ENCODE results near the gene SOCS3.

The SOCS3 gene, protein sequence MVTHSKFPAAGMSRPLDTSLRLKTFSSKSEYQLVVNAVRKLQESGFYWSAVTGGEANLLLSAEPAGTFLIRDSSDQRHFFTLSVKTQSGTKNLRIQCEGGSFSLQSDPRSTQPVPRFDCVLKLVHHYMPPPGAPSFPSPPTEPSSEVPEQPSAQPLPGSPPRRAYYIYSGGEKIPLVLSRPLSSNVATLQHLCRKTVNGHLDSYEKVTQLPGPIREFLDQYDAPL

DNA sequence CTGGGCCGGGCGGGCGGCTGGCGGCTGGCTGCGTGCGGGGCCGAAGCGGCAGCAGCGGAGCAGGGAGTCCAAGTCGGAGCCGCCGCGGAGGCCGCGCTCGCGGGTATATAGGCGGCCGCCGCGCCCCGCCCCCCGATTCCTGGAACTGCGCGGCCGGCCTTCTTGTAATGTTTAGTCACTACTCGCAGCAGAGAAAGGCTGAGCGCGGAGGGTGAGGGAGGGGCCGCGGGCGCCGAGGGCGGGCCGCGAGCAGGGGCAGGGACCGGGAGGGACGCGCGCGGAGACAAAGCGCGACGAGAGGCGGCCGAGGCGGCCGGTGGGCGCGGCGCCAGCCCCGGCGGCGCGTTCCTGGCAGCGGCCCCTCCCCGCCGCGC, at the start of gene SOCS3:
TSS of gene SOCS3 (minus strand) at position 81 of the 374 bp plus-strand sequence. CDS start 982 bp downstream, outside the sequence.
- DNase-seq: peak; percentile 87

DNA sequence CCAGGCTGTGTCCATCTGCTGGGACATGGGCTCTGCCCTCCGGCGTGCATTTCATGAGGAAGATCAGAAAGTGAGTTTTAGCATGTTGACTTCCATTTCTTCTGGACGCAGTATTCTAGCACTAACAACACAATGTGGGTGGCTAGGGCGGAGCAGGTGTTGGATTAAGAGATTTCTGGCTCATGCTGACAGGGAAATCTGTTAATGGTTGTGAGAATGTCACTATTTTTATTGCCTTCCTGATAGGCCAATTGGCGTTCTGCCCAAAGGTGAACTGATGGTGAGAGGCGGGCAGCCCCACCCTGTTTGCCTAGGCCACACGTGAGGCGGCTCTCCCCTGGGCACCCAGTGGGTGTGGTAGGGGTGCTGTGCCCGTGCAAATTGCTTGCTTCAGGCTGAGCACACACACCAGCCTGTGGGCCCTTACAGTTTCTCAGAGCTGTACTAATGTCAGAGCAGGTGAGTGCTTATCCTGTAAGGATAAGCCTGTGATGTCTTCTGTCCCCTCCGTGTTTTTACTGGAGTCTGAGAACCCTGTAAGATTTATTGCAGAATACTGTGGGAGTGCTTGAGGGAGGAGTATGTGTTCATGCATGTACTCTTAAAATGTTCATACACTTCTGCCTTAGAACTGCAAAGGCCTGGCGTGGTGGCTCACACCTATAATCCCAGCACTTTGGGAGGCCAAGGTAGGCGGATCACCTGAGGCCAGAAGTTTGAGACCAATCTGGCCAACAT, 49.5 kb upstream of the SOCS3 start:
- no peak for DNase-seq

DNA sequence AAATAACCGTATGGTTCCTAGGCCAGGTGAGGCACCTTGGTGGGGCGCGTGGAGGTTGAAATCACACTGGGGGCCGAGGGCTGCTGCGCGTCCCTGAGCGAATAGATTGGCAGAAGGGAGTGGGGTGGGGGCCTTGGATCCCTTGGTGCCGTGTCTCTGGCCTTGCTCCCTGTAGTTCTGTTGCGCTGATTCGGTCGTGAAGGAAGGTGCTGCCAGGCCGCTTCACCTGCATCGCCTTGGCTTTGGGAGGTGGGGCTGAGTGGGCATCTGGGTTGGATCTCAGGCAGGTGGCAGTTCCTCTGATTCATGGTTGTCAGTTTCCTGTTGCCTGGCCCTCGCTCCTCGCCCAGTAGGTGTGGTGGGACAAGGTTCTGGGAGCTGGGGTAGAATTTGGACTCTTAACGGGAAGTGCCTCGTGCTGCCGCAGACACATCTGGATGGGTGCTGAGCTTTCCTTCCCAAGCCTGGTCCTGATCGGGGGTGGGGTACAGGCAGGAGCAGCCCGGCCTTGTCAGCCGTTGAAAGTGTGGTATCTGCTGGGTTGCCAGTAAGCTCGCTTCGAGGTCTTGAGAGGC, 48.7 kb upstream of the SOCS3 start:
- no peak for DNase-seq

DNA sequence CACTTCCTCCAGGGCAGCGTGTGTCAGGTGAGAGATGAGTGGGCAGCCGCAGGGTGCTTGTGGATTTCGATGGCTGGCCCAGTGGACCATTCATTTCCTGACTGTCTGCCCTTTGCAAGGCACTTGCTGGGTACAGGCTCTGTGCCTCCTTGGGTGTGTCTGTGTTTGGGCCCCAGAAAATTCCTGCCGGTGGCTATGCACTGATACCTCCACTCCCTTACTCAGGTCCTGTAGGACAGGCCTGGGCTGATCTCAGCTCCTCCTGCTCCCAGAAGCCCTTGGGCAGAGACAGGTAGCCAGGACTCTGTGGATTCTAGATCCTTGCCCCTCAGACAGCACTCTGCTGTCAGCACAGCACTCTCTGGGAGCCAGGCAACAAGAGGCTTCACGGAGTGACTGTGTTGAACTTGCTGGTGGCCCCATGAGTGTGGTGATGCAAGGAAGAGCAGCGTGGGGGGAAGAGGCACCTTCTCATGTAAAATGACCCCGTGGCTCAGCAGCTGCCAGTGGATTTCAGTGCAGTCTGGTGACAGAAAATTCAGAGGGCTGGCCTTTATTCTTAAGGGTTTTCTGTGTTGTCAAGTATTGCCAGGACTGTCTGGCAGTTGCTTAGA, 47.6 kb upstream of the SOCS3 start:
- no peak for DNase-seq

DNA sequence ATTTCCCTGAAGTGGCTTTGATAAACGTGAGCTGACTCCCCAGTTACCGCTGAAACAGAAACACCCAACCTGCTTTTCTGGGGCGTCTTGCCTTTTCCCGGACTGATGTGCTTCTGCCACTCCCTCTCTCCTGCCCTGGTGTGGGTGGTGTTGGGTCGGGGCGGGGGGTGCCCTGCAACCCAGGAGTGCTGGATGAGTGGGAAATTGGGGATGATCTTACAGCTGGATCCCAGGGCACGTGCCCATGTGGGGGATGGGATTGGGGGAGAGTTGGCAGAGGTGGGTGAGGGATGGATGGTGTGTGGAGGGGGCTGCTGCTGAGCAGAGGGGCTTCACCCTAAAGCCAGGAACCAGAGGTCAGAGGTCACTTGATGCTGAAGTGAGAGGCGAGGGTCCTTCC, 47.0 kb upstream of the SOCS3 start:
- no peak for DNase-seq

DNA sequence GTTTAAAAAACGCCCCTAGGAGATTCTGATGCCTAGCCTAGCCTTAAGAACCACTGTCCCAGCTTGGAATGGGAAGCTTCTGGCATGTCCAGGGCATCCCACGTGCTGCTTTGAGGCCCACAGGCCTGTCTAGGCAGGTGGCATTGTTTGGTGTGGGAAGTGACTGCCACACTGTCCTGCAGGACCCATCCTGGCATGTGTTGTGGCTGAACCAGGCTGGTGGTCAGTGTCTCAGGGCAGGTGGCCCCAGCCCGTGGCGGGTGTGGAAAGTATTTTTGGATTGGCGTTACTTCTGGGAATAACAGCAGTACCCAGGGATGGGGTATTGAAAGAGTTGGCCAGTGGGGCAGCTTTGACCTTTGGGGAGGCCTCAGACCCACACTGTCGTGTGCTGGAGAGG, 46.5 kb upstream of the SOCS3 start:
- DNase-seq: no peak

DNA sequence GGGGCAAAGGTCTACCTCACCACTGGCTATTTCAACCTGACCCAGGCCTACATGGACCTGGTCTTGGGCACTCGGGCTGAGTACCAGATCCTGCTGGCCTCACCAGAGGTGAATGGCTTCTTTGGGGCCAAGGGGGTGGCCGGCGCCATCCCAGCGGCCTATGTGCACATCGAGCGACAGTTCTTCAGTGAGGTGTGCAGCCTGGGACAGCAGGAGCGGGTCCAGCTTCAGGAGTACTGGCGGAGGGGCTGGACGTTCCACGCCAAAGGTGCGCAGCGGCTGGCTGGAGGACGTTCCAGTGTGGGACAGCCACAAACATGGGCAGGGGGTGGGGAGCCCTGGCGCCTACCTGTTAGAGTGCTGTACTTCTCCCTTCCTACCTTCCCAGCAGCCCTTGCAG, 43.9 kb upstream of the SOCS3 start:
- no peak for DNase-seq

DNA sequence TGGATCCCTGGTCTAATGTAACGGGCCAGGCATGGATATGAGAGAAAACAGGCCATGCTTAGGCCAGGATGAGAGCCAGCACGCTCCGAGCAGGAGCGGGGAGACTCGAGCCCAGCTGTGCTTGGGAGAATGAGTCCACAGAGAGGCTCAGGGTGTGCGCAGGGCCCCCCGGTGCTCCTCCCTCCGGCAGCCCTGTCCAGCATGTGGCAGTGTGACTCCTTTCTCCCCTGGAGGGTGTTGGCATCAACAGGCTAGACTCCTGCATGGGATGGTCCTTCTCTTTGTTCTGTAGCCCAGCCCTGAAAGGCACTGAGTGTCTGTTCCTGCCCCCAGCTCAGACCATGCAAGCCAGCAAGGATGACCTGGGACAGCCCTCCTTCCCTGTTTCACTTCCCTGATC, 42.0 kb upstream of the SOCS3 start:
- no peak for DNase-seq

DNA sequence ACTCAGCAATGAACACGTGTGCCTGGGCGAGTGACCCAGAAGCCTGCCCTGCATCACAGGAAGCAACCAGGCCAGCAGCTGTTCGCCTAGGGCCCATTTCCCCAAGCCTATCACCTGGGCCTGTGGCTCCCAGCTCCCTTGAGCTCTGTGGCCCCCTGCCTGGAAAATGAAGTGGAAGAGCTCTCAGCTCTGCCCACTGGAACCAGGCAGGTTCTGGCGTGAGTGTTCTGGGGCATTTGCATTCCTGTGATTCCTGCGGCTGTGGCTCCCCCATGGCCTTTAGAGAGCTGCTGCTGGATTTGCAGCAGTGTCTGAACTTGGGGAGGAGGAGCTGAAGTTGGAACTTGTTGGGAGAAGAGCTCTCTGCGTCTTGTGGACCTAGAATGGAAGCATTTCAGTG, 41.4 kb upstream of the SOCS3 start:
- no peak for DNase-seq

DNA sequence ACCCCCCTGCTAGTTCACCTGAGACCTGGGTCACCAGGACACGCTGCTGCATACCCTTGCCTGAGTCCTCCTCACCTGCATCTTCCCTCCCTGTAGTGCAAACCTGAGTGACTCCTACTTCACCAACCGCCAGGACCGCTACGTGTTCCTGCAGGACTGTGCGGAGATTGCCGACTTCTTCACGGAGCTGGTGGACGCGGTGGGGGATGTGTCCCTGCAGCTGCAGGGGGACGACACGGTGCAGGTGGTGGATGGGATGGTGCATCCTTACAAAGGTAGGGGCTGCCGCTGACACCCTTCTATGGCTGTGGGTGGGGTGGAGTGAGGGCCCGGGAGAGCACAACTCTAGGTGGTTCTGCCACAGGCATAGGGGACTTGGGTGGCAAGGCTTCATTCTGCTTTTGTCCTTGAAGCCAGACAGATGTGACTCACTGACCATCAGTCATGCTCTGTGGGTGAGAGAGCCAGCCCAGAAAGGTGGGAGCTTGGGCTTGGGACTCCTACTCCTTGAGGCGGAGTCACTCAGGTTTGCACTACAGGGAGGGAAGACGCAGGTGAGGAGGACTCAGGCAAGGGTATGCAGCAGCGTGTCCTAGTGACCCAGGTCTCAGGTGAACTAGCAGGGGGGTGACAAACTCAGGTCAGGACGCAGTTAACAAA, 40.8 kb upstream of the SOCS3 start:
- DNase-seq: no peak

DNA sequence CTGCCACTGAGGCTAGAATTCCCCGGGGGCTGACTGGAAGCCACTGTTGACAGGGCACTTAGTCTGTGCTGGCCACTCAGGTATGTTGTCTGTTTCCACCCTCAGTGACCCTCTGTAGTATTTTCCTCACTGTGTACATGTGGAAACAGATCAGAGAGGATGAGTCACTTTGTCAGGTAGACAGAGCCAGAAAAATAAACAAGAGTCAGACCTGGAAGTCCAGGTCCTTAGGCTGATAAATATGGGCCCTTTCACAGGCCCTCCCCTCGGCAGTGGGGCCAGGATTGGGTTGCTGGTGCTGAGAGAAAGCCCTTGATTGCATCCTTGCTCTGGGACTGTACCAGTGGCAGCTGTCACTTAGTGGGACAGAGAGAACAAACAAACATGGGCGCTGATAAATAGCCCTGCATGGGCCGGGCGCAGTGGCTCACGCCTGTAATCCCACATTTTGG, 39.8 kb upstream of the SOCS3 start:
- DNase-seq: no peak

DNA sequence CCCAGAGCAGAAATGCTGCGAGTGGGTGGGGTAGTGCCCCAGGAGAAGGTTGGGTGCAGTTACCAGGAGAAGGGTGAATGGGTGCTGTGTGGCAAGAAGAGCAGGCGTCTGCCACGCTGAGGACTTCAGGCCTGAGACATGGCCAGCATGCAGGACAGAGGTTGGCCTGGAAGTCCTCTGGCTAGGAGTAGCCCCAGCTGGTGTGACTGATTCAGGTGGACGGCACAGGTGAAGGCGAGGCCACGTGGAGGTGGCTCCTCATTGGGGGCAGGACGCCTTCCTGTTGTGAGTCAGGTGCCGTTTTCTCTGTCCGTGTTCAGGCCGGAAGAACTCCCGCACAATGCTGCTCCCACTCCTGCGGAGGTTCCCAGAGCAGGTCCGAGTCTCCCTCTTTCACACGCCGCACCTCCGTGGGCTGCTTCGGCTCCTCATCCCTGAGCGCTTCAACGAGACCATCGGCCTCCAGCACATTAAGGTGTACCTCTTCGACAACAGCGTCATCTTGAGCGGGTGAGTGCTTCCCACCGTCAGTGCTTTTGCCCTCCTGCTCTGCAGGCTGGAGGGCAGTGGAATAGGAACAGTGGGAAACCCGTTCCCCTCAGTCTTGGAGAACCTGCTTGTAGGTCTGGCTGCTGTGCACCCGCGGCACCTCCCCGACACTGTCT, 39.3 kb upstream of the SOCS3 start:
- DNase-seq: no peak

DNA sequence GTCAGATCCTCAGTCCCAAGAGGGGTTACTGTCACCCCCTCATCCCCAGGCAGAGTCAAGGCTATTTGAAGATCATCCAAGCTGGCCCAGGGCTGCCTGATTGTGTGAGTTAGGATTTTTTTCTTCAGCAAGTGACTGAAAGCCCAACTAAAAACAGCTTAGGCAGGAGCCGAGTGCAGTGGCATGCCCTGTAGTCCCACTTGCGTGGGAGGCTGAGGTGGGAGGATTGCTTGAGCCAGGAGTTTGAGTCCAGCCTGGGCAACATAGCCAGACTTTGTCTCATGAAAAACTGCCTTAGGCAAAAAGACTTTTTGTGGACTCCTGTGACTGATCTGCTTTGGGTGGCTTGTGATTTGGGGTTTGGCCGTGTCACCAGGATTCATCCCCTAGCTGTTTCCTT, 38.5 kb upstream of the SOCS3 start:
- no peak for DNase-seq

DNA sequence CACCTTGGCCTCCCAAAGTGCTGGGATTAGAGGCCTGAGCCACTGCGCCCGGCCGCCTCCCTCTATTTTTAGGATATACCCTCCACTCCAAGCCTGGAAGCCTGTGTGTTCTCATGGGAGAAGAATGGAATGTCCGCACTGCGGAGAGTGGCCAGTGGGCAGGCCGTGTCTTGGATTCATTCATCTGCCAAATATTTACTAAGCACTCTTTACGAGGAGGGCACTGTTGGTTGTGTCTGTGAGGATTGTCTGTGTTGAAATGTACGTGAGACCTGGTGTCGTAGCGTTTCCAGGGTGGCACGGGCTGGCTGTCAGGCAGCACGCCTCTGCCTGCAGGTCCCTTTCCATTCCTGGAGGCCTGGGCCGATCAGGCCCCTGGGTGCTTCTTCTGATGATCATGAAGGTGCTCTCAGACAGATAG, 37.8 kb upstream of the SOCS3 start:
- no peak for DNase-seq

DNA sequence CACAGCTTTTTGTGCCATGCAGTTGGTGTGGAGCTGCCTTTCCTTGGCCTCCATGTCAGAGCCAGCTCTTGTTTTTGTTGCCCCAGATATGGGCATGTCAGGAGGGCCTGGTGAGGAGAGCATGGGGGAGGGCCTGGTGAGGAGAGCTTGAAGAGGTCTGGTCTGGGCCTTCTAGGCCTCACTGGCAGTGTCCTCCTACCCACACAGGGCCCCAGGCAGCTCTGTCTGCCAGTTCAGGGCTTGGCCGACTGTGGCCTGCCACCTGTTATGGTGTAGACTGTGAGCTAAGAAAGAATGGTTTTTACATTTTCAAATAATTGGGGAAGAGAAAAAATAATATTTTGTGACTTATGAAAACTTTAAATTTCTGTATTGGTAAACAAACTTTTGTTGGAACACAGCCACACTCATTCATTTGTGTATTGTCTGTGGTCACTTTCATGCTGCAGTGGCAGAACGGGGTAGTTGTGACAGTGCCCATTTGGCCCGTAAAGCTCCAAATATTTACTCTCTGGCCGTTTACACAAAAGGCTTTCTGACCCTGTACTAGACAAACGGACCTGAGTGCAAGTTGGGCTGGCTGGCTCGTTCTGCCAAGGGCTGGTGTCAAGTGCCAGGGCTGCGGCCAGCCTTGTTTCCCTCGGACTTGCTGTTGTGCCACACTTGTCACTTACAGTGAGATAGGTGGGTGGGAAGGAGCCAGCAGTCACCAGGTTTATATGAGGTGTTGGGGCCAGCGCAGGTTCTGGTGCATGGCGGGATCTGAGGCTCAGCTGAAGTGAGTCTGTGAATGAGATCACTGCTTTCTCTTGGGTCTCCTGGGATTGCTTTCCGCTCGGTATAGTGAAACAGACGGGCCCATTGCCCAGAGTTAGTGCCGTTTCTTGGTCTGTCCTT, 36.8 kb upstream of the SOCS3 start:
- no peak for DNase-seq

DNA sequence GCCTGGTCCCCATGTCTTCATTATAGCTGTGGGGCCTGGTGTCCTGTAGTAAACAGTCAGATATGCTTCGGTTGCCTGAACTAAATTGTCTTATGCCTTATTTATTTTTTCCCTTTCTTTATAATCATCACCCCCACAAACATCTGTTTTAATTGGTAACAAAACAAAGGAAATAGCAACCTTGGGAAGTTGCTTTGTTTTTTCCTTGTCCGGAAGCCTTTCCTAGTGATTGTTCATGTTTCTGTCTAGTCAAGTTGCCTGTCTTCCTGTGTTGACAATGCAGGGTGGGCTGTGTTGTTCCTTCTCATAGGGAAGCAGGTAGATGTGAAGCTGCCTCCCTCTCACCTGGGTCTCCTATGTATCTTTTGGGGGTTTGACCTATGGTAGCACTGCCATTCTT, 35.3 kb upstream of the SOCS3 start:
- no peak for DNase-seq

DNA sequence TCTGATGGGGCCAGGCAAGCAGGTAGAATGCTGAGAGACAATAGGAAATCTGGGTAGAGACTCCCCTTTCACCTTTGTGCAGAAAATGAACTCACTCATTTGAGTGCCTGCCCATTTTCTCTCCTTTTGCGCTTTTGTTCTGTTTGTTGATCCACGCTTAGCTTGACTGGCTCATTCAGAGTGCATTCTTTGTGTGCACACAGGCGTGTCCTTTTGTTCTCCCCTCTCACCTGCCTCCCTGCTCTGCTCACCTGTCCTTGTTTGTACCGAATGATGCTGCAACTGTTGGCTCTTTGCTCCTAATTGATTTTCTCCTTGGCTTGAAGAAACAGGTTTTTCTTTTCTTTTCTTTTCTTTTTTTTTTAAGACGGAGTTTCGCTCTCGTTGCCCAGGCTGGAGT, 34.3 kb upstream of the SOCS3 start:
- DNase-seq: no peak

DNA sequence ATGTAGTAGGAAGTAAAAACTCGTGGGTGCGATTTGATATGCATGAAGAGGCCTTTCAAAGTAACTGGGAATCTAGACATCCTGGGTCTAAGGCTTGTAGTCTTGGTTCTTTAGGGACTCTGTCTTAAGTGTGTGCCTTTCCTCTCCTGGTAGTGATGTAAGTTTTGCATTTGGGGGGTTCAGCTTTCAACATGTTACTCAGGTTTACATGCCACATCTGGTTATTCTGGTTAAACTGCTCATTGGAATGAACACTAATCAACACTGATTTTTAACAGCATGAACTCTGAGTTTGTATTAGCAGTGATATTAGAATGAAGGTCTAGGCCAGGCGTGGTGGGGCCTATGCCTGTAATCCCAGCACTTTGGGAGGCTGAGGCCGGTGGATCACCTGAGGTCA, 33.7 kb upstream of the SOCS3 start:
- DNase-seq: no peak

DNA sequence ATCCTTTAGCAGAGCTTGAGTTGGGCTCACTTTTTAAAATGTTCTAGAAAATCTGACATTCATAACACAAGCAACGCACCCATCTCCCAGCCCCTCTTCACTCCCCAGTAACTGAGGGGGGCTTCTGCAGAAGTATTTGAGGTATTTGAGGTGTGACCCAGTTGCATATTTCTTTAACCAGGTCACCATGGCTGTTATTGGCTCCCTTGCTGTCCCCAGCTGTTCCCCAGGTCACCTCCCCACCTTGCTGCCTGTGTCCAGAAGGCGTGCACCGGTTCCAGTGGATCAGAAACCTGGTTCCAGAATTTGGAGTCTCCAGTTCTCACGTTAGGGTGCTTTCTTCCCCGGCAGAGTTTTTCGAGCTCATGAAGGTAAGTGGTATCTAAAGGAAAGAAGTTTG, 32.4 kb upstream of the SOCS3 start:
- DNase-seq: no peak

DNA sequence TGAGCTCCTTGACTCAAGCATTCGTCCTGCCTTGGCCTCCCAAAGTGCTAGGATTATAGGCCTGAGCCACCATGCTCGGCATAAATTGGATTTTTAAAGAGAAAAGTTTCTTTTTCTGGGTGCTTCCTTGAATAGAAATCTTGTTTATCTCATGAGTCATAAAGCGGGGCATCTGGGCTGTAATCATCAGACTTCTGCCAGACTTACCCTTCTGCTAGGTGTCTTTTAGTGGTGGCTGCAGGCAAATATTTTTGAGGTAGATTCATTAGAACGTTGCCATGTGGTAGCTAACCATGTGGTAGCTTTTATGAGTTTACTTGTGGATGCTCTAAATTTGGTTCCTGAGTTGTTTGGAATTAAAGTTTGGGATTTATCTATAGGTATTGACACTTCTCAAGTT, 32.0 kb upstream of the SOCS3 start:
- DNase-seq: no peak

DNA sequence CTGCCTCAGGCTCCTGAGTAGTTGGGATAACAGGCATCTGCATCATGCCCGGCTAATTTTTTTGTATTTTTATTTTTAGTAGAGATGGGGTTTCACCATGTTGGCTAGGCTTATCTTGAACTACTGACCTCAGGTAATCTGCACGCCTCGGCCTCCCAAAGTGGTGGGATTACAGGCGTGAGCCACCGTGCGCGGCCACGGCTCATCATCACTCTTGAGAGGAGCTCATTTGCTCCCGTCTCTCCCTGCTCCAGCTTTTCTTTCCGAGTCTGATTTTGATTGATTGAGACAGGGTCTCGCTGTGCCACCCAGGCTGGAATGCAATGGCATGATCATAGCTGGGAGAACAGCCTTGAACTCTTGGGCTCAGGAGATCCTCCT, 31.2 kb upstream of the SOCS3 start:
- no peak for DNase-seq

Data from 8988T (cell line).